B cell (primary cell): ENCODE measurements around the gene MSX1. TPM values are rescaled to one million over a fixed set of nuclear protein-coding genes. Genes with fewer than 3 reads are reported as not detected.

Experiments used
- ATAC-seq: fragments of 200-7000 bp; cut with Tn5 transposase; one replicate; pipeline ENCODE4 v1.10.0; 2021; ENCODE audit warnings: low read depth, mild to moderate bottlenecking, moderate number of reproducible peaks, moderate library complexity
- CTCF ChIA-PET: fragments of 350-600 bp; sonication (Branson Sonifier 250); formaldehyde crosslinking; loops from one replicate; lab custom pipeline; 2021; ENCODE audit warnings: antibody characterized with exemption, inconsistent platforms; lab: Charles Lee
- POLR2A ChIA-PET: fragments of 350-600 bp; sonication (Branson Sonifier 250); formaldehyde crosslinking; loops from one replicate; lab custom pipeline; 2021; ENCODE audit warnings: antibody characterized with exemption; lab: Charles Lee
- DNase-seq: peaks from one replicate; pipeline ENCODE4 v3.0.0; 2013
- H2AFZ ChIP-seq: 2 replicates; pipeline ENCODE4 v1.6.1; 2012; ENCODE audit warnings: mild to moderate bottlenecking, low read depth, low read length; ENCODE audit not compliant: insufficient read depth, poor library complexity, severe bottlenecking
- H3K27ac ChIP-seq, 2 donors: 1 replicate in 1 of 2; 2 replicates in 1 of 2; pipeline ENCODE4 v1.5.1; 2012 to 2013; ENCODE audit warnings: low read length in 2 of 2, mild to moderate bottlenecking in 2 of 2, moderate library complexity in 1 of 2
- H3K27me3 ChIP-seq, 4 experiments: fragments of 200-600 bp in 1 of 4; sonication (generic) in 1 of 4; replicated peaks in 1 of 4; 1 replicate in 2 of 4; 2 replicates in 2 of 4; pipeline versions ENCODE4 v1.6.1 to v1.7.0; 2013 to 2016; ENCODE audit warnings: low read length in 3 of 4, mild to moderate bottlenecking in 2 of 4, mixed read lengths in 1 of 4, moderate library complexity in 1 of 4; ENCODE audit not compliant: insufficient read depth in 4 of 4, control insufficient read depth in 3 of 4; ENCODE audit errors: control extremely low read depth in 1 of 4
- H3K36me3 ChIP-seq, 2 experiments: replicated peaks in 1 of 2; 1 replicate in 1 of 2; 2 replicates in 1 of 2; pipeline versions ENCODE4 v1.6.1 to v1.7.1; 2013; ENCODE audit warnings: low read length in 1 of 2; ENCODE audit not compliant: insufficient read depth in 2 of 2, control insufficient read depth in 1 of 2; ENCODE audit errors: control extremely low read depth in 1 of 2, extremely low read depth in 1 of 2
- H3K4me1 ChIP-seq, 2 donors: fragments of 200-600 bp in 1 of 2; sonication (generic) in 1 of 2; 1 replicate in 1 of 2; 2 replicates in 1 of 2; pipeline versions ENCODE4 v1.5.1 to v1.6.1; 2013 to 2017; ENCODE audit warnings: low read length in 2 of 2; ENCODE audit not compliant: control insufficient read depth in 2 of 2, insufficient read depth in 2 of 2
- H3K4me2 ChIP-seq: replicated peaks from 2 replicates; pipeline ENCODE3; 2012; ENCODE audit warnings: mild to moderate bottlenecking, low read depth, low read length; ENCODE audit not compliant: poor library complexity, severe bottlenecking
- H3K4me3 ChIP-seq, 5 experiments: fragments of 200-600 bp in 1 of 5; sonication (generic) in 1 of 5; 1 replicate in 3 of 5; 2 replicates in 2 of 5; pipeline versions ENCODE4 v1.5.1 to v1.7.0; 2011 to 2016; ENCODE audit warnings: low read length in 4 of 5, mild to moderate bottlenecking in 4 of 5, low read depth in 2 of 5, control low read depth in 1 of 5, moderate library complexity in 1 of 5; ENCODE audit not compliant: insufficient read depth in 1 of 5; ENCODE audit errors: control extremely low read depth in 1 of 5, extremely low read depth in 1 of 5
- H3K79me2 ChIP-seq: fragments of 200-600 bp; sonication (generic); one replicate; pipeline ENCODE4 v1.6.0; 2016; ENCODE audit warnings: low read length; ENCODE audit not compliant: control insufficient read depth, insufficient read depth
- H3K9ac ChIP-seq: fragments of 200-600 bp; sonication (generic); 2 replicates; pipeline ENCODE4 v1.6.1; 2017; ENCODE audit warnings: mild to moderate bottlenecking, low read length, moderate library complexity
- H3K9me3 ChIP-seq, 3 donors: one replicate each; pipeline versions ENCODE4 v1.6.1 to v1.7.1; 2013; ENCODE audit warnings: low read length in 2 of 3; ENCODE audit not compliant: control insufficient read depth in 2 of 3, insufficient read depth in 1 of 3; ENCODE audit errors: control extremely low read depth in 1 of 3
- H4K20me1 ChIP-seq: 2 replicates; pipeline ENCODE4 v1.6.0; 2012; ENCODE audit warnings: mild to moderate bottlenecking, low read length; ENCODE audit not compliant: insufficient read depth, control insufficient read depth, poor library complexity, severe bottlenecking
- H3K27ac Mint-ChIP-seq: one replicate; pipeline ENCODE4 v1.8.0; 2021; ENCODE audit warnings: mixed read lengths
- H3K27me3 Mint-ChIP-seq: one replicate; pipeline ENCODE4 v1.8.0; 2021; ENCODE audit warnings: mixed read lengths
- H3K4me1 Mint-ChIP-seq: one replicate; pipeline ENCODE4 v1.8.0; 2021; ENCODE audit warnings: mixed read lengths
- H3K4me3 Mint-ChIP-seq: one replicate; pipeline ENCODE4 v1.8.0; 2021; ENCODE audit warnings: mixed read lengths
- H3K9me3 Mint-ChIP-seq: one replicate; pipeline ENCODE4 v1.8.0; 2022; ENCODE audit warnings: mixed read lengths; ENCODE audit not compliant: insufficient read depth
- CTCF ChIP-seq: fragments of 200-600 bp; IDR thresholded peaks from one replicate; pipeline ENCODE4 v1.8.0; 2022; ENCODE audit warnings: antibody characterized with exemption, mild to moderate bottlenecking
- EZH2 ChIP-seq: IDR thresholded peaks from 2 replicates; pipeline ENCODE4 v1.6.1; 2012; ENCODE audit warnings: borderline replicate concordance, low read depth, mild to moderate bottlenecking, moderate library complexity, low read length; ENCODE audit not compliant: insufficient read depth, poor library complexity, severe bottlenecking
- WGBS: methylation state at CpG from one replicate; pipeline ENCODE4 v1.1.5; 2013; ENCODE audit warnings: missing lambda C conversion rate; ENCODE audit not compliant: insufficient coverage; 5-methylcytosine and 5-hydroxymethylcytosine counted together
- intact Hi-C: fragments of 100-400 bp; cut with micrococcal nuclease; formaldehyde crosslinking; loops from one replicate; pipeline ENCODE4 v1.10.0; 2022
- polyA plus RNA-seq: library from polyadenylated mRNA; depleted of rRNA; stranded (reverse); fragments of >200 nt; gene quantifications from 2 replicates; pipeline ENCODE4 v1.2.3, GENCODE V29; 2012
- total RNA-seq, 2 donors: library from RNA; stranded (reverse); fragments of 120-200 nt in 1 of 2; gene quantifications; 1 replicate in 1 of 2; 2 replicates in 1 of 2; pipeline versions ENCODE4 v1.2.3 to v1.2.4, GENCODE V29; 2013 to 2022

The MSX1 gene
- total and polyA plus RNA-seq, 2 donors (not counting 1 experiment from before 2014, with no cell fraction given): 0.09 TPM; not detected in 1

GRCh38 chr4:4870576-4871241 lies 11.2 kb downstream of the MSX1 start:
- peaks cover 0 to 100% (median 81%) of the 10 kb centered on the region in 4 experiments for H3K27me3 ChIP-seq

More at GRCh38 chr4:4870576-4871241, 11.2 kb downstream of the MSX1 start:
- H3K27ac ChIP-seq: no peak overlapping the region
- no peaks in the 10 kb centered on the region for H3K79me2 ChIP-seq
- no peak for DNase-seq
- Mint-ChIP-seq H3K9me3 (no peaks in the 10 kb centered on the region), H3K4me1 (peaks cover 29% of the 10 kb centered on the region), H3K27me3 (peaks cover 74% of the 10 kb centered on the region), H3K27ac (peak overlapping the region; percentile 82), H3K4me3 (peak overlapping the region; percentile 39)
- 9% methylated on average over 24 of the region's 26 CpGs for WGBS
- ChIA-PET POLR2A (interaction anchor here (1.1 kb wide), 1 partner anchor 71 kb away, joined by 3 read pairs; no protein-coding TSS in a partner anchor), CTCF (no interaction called here)
- no peak overlapping the region for H3K4me3 ChIP-seq
- peaks cover 0 to 90% (median 35%) of the 10 kb centered on the region in 3 donors for H3K9me3 ChIP-seq
- H3K36me3 ChIP-seq: no peaks in the 10 kb centered on the region
- H3K4me2 ChIP-seq: peak overlapping the region; percentile 38
- no peak overlapping the region for H3K9ac ChIP-seq
- H4K20me1 ChIP-seq: no peaks in the 10 kb centered on the region
- peaks cover 29 to 67% of the 10 kb centered on the region in 2 donors for H3K4me1 ChIP-seq
- TF ChIP-seq CTCF: no peak
- no peak for TF ChIP-seq EZH2
- H2AFZ ChIP-seq: no peak overlapping the region
- intact Hi-C loops: loop anchor here (1.0 to 5.0 kb wide), 2 partner anchors 12 to 72 kb away; no protein-coding TSS in a partner anchor
- ATAC-seq: no peak
